Mucosa of descending colon (tissue), 3 donors: ENCODE results near the gene PTK6. TPM values are rescaled to one million over a fixed set of nuclear protein-coding genes. Genes with fewer than 3 reads are reported as not detected.

Experiments used
- ATAC-seq: fragments of 200-7000 bp; cut with Tn5 transposase; one replicate; pipeline ENCODE4 v1.9.1; 2020; ENCODE audit warnings: mild to moderate bottlenecking, moderate library complexity
- DNase-seq, 3 donors: peaks; one replicate each; pipeline ENCODE4 v3.0.0-alpha.2; 2020
- H3K36me3 ChIP-seq: fragments of 200-600 bp; one replicate; pipeline ENCODE4 v1.8.0; 2021; ENCODE audit warnings: low read depth, mild to moderate bottlenecking
- H3K4me1 ChIP-seq: fragments of 200-600 bp; one replicate; pipeline ENCODE4 v1.8.0; 2021; ENCODE audit warnings: low read depth, mild to moderate bottlenecking
- H3K4me3 ChIP-seq: fragments of 200-600 bp; one replicate; pipeline ENCODE4 v1.8.0; 2021; ENCODE audit warnings: mild to moderate bottlenecking
- H3K9me3 ChIP-seq: fragments of 200-600 bp; one replicate; pipeline ENCODE4 v1.8.0; 2021; ENCODE audit warnings: mild to moderate bottlenecking
- intact Hi-C, 2 donors: fragments of 100-400 bp; cut with DNase I in 1 of 2; cut with micrococcal nuclease in 1 of 2; formaldehyde crosslinking; loops; one replicate each; pipeline versions ENCODE4 v1.11.0 to v1.11.1; 2022; cut with DNase I, micrococcal nuclease
- total RNA-seq, 3 donors: library from RNA; stranded (reverse); fragmentation: NEBNext Ultra II Directional in 2 of 3; extraction: Animal tissue kit (Norgen Biotek cat#: 25700) in 2 of 3; gene quantifications; one replicate each; pipeline versions ENCODE4 v1.2.1 to v1.2.4, GENCODE V29; 2021 to 2023
- TF ChIP-seq, protein P1 (sequence below): fragments of 200-600 bp; IDR thresholded peaks from one replicate; pipeline ENCODE4 v1.8.0; 2022; ENCODE audit warnings: antibody characterized with exemption, mild to moderate bottlenecking
- donor health status: DM: no; HTN: no; CAD: no; lungs with moderate emphysema.
- donor health status: DM: no; HTN: no; CAD: no.
- donor health status: DM: no; HTN: yes; CAD: no.

Gene PTK6
- total RNA-seq, 3 donors from 2014 or later: 39.5 to 91.7 (median 87.1) TPM

DNA sequence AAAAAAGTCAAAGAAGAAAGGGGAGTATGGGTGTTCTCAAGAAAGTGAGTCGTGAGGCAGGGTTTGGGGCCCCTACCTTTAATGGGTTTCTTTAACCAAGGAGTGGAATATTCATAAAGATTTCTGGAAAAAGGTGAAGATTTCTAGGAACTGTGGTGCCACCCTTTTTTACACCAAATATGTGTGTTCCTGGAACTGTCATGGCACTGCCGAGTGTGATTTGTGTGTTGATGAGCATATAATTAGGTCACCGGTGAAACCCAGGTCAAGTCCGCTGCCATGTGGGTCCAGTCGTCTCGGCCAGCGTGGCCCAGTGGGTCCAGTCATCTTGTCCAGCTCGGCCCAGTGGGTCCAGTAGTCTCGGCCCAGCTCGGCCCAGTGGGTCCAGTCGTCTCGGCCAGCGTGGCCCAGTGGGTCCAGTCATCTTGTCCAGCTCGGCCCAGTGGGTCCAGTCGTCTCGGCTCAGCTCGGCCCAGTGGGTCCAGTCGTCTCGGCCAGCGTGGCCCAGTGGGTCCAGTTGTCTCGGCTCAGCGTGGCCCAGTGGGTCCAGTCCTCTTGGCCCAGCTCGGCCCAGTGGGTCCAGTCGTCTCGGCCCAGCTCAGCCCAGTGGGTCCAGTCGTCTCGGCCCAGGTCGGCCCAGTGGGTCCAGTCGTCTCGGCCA lies 30.0 kb downstream of the PTK6 start:
- TF ChIP-seq, protein P1, sequence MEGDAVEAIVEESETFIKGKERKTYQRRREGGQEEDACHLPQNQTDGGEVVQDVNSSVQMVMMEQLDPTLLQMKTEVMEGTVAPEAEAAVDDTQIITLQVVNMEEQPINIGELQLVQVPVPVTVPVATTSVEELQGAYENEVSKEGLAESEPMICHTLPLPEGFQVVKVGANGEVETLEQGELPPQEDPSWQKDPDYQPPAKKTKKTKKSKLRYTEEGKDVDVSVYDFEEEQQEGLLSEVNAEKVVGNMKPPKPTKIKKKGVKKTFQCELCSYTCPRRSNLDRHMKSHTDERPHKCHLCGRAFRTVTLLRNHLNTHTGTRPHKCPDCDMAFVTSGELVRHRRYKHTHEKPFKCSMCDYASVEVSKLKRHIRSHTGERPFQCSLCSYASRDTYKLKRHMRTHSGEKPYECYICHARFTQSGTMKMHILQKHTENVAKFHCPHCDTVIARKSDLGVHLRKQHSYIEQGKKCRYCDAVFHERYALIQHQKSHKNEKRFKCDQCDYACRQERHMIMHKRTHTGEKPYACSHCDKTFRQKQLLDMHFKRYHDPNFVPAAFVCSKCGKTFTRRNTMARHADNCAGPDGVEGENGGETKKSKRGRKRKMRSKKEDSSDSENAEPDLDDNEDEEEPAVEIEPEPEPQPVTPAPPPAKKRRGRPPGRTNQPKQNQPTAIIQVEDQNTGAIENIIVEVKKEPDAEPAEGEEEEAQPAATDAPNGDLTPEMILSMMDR: no peak
- intact Hi-C loops: no loop called here

DNA sequence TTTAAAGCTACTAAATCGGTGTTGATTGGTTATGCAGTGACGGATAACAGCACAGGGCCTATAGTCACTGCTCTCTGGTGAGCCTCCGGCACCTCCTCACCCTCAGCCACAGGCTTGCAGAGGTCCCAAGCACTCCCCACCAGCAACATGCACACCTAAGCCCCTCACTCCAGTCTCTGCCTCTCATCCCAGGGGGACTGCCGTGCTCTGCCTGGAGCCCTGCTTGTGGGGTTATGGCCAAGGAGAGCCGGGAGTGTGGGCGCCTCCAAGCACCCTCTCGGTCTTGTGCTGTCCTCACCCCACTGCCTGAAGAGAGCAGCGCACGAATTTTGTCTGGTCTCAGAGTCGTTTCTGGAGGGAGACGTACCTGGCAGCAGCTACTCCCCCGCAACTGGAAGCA lies 31.5 kb downstream of the PTK6 start:
- H3K9me3 ChIP-seq: no peaks in the 10 kb centered on the region
- H3K4me3 ChIP-seq: no peak overlapping the region
- intact Hi-C loops: no loop called here
- H3K4me1 ChIP-seq: no peaks in the 10 kb centered on the region
- TF ChIP-seq, protein P1: no peak
- ATAC-seq (no peak), DNase-seq (no peak)
- no peaks in the 10 kb centered on the region for H3K36me3 ChIP-seq

More for the DNA sequence above, 30.0 kb downstream of the PTK6 start:
- H3K4me3 ChIP-seq: no peak overlapping the region
- DNase-seq (no peak), ATAC-seq (no peak)
- no peaks in the 10 kb centered on the region for H3K36me3 ChIP-seq
- H3K9me3 ChIP-seq: no peaks in the 10 kb centered on the region
- no peaks in the 10 kb centered on the region for H3K4me1 ChIP-seq

DNA sequence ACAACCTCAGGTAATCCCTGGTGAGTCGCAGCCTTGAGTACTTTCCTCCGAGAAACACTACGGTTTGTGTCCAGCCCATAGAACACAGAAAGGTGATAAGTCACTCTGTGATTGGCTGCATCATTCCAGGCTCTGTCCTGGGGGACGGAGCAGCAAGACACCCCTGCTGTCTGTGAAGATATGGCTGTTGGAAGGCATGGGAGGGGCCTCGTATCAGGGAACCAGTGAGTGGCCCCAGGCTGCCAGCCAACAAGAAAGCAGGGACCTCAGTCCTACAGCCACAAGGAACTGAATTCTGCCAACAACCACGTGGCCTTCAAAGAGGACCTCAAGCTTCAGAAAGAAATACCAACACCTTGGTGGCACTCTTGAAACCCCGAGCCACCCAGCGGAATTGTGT lies 31.9 kb downstream of the PTK6 start:
- H3K4me1 ChIP-seq: no peaks in the 10 kb centered on the region
- DNase-seq (no peak), ATAC-seq (no peak)
- H3K36me3 ChIP-seq: no peaks in the 10 kb centered on the region
- TF ChIP-seq, protein P1: no peak
- no peak overlapping the region for H3K4me3 ChIP-seq
- intact Hi-C loops: no loop called here
- no peaks in the 10 kb centered on the region for H3K9me3 ChIP-seq

DNA sequence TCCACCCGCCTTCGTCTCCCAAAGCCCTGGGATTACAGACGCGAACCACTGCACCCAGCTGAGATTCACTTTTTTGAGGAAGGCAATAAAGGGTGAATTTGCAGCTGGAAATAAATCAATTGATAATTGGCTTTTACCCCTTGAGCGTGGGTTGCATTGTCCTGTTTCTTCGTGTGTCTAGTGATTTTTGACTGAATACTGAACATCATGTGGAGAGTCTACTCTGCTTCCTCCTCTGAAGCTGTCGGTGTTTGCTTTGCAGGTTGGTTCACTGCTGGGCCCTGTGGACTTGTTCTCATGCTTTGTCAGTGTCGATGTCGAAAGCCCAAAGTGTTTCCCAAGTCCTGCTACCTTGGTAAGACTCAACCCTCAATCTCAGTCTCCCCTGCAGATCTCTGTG lies 32.5 kb downstream of the PTK6 start:
- no peak for ATAC-seq
- TF ChIP-seq, protein P1: no peak

DNA sequence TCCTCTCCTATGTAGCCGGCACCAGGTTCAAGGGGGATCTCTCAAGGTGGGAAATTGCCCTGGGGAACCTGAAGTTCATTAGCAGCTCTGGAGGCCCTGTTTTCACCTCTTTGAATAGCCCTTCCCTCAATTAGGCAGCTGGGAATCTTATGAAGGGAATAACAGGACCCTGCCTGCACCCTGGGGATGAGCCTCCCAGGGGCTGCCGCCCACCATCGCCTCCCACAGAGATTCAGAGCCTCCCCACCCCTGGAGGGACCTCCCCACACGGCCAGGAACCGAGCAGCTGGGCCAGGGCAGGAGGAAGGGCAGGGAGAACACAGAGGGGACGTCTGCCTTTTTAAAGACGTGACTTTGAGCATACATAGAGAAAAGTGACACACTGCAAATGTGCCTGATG lies 33.7 kb downstream of the PTK6 start:
- intact Hi-C loops: no loop called here
- TF ChIP-seq, protein P1: no peak
- ATAC-seq: no peak
- Histone ChIP-seq H3K4me1 (peaks cover 6% of the 10 kb centered on the region), H3K36me3 (no peaks in the 10 kb centered on the region), H3K4me3 (no peak overlapping the region), H3K9me3 (no peaks in the 10 kb centered on the region)
- peak in 1 of 3 donors; percentile 16 for DNase-seq

More for the DNA sequence above, 32.5 kb downstream of the PTK6 start:
- H3K9me3 ChIP-seq: no peaks in the 10 kb centered on the region
- DNase-seq: no peak
- no peaks in the 10 kb centered on the region for H3K36me3 ChIP-seq
- no peak overlapping the region for H3K4me3 ChIP-seq
- intact Hi-C loops: no loop called here
- peaks cover under 1% of the 10 kb centered on the region for H3K4me1 ChIP-seq
